ENCODE data around the gene CDC14A.
"Not testable (repeated sequence)": the region's sequence is repeated elsewhere in the genome, so short reads cannot be mapped to it uniquely, and the experiment has no call there.

Gene CDC14A

GRCh38 chr1:100394285-100394684 is 42.0 kb downstream of the CDC14A start:
- DNase-seq (ENCODE audit: low read depth) = no peak
- H3K4me3 ChIP-seq (ENCODE audit: low read depth, low read length) = no peak overlapping the region

- DNase-seq (ENCODE audit: low read depth) = no peak
- no peak overlapping the region for H3K4me3 ChIP-seq (ENCODE audit: low read depth, low read length)
These were observed 43.6 kb downstream of the CDC14A start for GRCh38 chr1:100395913-100396312.

DNA sequence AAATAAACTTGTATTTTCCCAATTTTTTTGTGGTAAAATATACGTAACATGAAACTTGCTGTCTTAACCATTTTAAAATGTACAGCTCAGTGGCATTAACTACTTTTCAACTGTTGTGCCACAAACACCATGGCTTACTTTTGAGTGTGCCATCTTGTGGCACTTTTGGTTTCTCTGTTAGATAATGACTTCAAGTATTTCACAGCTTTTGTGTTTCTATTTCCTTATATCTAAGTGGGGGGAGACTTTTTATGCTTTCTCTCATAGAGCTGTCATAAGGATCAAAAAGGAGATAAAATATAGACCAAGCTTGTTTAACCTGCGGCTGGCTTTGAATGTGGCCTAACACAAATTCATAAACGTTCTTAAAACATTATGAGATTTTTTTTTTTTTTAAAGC is 44.3 kb downstream of the CDC14A start:
- H3K4me3 ChIP-seq (ENCODE audit: low read depth, low read length) = no peak overlapping the region
- DNase-seq (ENCODE audit: low read depth) = no peak

GRCh38 chr1:100397681-100398080 is 45.4 kb downstream of the CDC14A start:
- H3K4me3 ChIP-seq (ENCODE audit: low read depth, low read length) = no peak overlapping the region

DNA sequence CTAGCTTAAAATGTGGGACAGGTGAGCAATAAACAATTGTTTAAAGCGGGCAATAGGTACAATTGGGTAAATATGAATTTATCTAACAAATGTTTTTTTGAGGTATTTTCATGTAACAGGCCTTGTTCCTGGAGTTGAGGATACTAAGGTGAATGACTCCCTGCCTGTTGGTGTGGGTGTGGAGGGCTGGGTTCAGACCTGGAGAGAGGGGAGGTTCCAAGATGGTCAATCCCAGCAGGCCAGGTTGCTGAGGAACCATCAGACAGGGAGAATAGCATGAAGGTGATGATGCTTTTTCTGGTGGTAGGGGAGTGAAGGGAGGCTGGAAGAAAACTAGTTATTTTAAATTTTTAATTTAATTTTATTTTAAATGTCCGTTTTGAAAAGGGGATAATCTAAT is 46.3 kb downstream of the CDC14A start:
- no peak for DNase-seq (ENCODE audit: low read depth)
- no peak overlapping the region for H3K4me3 ChIP-seq (ENCODE audit: low read depth, low read length)

More at GRCh38 chr1:100397681-100398080, 45.4 kb downstream of the CDC14A start:
- DNase-seq (ENCODE audit: low read depth) = no peak

GRCh38 chr1:100400404-100400803 is 48.1 kb downstream of the CDC14A start:
- DNase-seq (ENCODE audit: low read depth) = no peak
- no peak overlapping the region for H3K4me3 ChIP-seq (ENCODE audit: low read depth, low read length)

- H3K4me3 ChIP-seq (ENCODE audit: low read depth, low read length) = no peak overlapping the region
- no peak for DNase-seq (ENCODE audit: low read depth)
These were observed 52.5 kb downstream of the CDC14A start for GRCh38 chr1:100404821-100405220.

DNA sequence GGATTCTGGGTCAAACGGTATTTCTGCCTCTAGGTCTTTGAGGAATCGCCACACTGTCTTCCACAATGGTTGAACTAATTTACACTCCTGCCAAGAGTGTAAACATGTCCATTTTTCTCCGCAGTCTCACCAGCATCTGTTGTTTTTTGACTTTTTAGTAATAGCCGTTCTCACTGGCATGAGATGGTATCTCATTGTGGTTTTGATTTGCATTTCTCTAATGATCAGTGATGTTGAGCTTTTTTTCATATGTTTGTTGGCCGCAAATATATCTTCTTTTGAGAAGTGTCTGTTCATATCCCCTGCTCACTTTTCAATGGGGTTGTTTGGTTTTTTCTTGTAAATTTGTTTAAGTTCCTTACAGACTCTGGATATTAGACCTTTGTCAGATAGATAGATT is 53.6 kb downstream of the CDC14A start:
- DNase-seq (ENCODE audit: low read depth); H3K4me3 ChIP-seq (ENCODE audit: low read depth, low read length): not testable (repeated sequence)

DNA sequence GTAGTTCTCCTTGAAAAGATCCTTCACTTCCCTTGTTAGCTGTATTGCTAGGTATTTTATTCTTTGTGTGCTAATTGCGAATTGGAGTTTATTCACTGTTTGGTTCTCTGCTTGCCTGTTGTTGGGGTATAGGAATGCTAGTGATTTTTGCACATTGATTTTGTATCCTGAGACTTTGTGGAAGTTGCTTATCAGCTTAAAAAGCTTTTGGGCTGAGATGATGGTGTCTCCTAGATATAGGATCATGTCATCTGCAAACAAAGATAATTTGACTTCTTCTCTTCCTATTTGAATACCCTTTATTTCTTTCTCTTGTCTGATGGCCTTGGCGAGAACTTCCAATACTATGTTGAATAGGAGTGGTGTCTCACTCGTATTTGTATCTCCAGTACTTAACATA is 55.1 kb downstream of the CDC14A start:
- not testable (repeated sequence) for DNase-seq (ENCODE audit: low read depth); H3K4me3 ChIP-seq (ENCODE audit: low read depth, low read length)

- DNase-seq (ENCODE audit: low read depth) = no peak
- H3K4me3 ChIP-seq (ENCODE audit: low read depth, low read length) = no peak overlapping the region
These were observed 58.7 kb downstream of the CDC14A start for GRCh38 chr1:100411019-100411418.

DNA sequence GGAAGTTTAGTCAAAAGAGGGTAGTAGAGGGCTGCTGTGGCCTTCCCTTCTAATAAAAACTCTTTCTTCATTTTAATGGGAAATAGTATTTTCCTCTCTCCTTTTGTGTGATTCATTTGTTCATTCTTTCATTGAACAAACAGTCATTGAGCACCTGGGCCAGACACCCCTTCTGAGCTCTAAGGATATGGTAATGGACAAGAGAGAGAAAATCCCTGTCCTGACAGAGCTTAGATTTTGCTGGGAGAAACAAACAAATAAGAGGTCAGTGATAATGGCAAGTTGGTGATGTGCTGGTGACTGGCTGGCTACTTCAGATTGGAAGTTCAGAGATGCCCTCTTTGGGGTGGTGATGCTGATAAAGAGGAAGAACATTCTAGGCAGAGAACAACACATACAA is 59.3 kb downstream of the CDC14A start:
- no peak for DNase-seq (ENCODE audit: low read depth)

GRCh38 chr1:100413035-100413434 is 60.7 kb downstream of the CDC14A start:
- H3K4me3 ChIP-seq (ENCODE audit: low read depth, low read length) = no peak overlapping the region
- no peak for DNase-seq (ENCODE audit: low read depth)

More for the DNA sequence above, 59.3 kb downstream of the CDC14A start:
- H3K4me3 ChIP-seq (ENCODE audit: low read depth, low read length) = no peak overlapping the region

DNA sequence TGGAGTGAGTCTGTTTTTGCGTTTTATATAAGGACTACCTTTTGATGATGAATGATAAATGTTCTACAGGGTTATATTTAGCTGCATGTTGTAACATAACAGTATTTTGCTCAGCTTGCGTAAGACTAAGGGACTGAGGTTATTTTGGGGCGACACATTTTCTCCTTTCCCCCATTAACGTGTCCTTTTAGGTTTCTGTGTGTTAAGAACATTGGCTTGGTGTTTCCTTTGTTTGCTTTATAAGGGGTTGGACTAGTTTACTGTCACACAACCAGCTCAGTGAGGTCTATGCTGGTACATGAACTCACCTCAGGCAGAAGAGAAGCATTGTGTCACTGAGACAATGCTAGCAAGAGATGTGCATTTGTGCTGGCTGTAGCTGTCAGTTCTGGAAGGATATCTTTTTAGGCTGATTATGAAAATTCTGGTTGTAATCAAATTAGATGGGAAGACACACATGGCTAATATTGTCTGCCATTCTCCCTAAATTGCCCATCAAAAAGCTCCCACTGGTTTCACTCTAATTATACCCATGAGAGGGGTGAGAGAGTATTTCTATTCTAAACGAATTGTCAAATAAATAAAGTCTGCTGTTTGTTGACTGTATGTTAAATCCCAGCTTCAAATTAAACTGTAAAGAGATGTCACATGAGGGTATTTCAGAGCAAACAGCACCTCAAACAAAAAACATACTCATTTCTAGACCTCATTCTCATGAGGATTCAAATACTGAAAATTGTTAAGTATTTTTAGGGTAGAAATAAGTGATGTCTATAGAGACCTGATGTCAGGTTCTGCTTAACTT is 62.6 kb downstream of the CDC14A start:
- H3K4me3 ChIP-seq (ENCODE audit: low read depth, low read length) = no peak overlapping the region
- no peak for DNase-seq (ENCODE audit: low read depth)

DNA sequence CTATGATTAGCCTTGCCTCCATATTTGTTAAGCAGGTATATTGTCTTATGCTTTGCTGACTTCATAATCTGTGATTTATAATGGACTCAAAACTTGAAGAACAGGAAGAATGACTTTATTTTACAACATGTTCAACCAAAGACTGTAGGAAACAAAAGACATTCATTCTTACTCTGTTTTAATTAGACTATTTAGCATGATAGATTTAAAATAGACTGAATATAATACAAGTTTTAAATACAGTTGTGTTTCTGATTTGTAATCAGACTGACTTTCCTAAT is 63.1 kb downstream of the CDC14A start:
- H3K4me3 ChIP-seq (ENCODE audit: low read depth, low read length) = no peak overlapping the region
- no peak for DNase-seq (ENCODE audit: low read depth)

DNA sequence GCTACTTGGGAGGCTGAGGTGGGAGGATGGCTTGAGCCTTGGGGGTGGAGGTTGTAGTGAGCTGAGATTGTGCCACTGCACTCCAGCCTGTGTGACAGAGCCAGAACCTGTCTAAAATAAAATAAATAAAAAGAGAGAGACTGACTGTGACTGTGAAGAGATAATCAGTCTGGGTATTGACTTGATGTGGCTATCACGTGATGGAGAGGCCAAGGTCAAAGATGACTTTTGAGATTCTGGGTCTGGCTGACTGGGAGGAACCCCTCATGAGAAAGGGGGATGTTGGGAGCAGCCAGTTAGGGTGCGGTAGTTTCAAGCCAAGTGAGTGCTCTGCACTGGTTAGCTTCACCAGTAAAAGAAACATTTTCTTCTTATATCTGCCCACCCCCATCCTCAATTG is 66.8 kb downstream of the CDC14A start:
- no peak overlapping the region for H3K4me3 ChIP-seq (ENCODE audit: low read depth, low read length)

GRCh38 chr1:100422065-100422464 is 69.8 kb downstream of the CDC14A start:
- DNase-seq (ENCODE audit: low read depth) = no peak
- no peak overlapping the region for H3K4me3 ChIP-seq (ENCODE audit: low read depth, low read length)

More for the DNA sequence above, 66.8 kb downstream of the CDC14A start:
- DNase-seq (ENCODE audit: low read depth) = no peak

- no peak for DNase-seq (ENCODE audit: low read depth)
- H3K4me3 ChIP-seq (ENCODE audit: low read depth, low read length) = no peak overlapping the region
These were observed 71.6 kb downstream of the CDC14A start for GRCh38 chr1:100423832-100424337.

DNA sequence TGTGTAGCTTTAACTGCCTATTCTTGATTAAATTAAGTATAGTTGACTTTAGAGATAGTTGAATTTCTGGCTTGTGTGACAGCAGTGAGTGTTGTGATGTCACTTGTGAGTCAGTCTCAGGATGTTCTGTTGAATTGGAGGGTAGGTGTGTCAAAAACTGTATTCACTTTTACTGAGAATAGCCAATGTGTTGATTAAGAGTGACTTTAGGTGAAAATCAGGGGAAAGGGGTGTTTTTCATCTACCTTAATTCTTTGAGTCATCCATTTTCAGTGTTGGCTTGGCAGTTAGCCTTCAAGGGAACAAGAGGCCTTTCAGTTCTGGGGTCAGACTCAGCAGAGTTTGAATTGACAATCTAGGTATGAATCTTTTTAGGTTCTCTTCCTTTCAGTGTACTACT is 75.9 kb downstream of the CDC14A start:
- no peak for DNase-seq (ENCODE audit: low read depth)

DNA sequence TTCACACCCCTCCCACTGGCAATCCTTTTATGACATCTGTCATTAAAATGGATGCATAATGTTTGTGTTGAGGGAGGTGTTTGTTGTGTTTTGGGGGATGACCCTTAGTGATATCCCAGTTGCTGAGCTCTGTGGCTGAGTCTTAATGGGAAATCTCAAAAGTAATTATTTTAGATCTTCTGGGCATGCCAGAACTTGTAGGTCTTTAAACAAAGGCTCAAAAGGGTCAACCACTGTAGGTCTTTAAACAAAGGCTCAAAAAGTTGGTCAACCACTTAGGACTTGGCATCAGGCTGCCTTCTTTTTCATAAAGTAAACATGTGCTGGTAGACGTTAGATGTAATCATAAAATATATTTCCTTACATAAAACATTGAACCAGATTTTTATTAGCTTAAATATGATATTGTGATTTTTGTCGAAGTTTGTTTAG is 78.0 kb downstream of the CDC14A start:
- DNase-seq (ENCODE audit: low read depth) = no peak
- H3K4me3 ChIP-seq (ENCODE audit: low read depth, low read length) = no peak overlapping the region

More for the DNA sequence above, 75.9 kb downstream of the CDC14A start:
- no peak overlapping the region for H3K4me3 ChIP-seq (ENCODE audit: low read depth, low read length)

DNA sequence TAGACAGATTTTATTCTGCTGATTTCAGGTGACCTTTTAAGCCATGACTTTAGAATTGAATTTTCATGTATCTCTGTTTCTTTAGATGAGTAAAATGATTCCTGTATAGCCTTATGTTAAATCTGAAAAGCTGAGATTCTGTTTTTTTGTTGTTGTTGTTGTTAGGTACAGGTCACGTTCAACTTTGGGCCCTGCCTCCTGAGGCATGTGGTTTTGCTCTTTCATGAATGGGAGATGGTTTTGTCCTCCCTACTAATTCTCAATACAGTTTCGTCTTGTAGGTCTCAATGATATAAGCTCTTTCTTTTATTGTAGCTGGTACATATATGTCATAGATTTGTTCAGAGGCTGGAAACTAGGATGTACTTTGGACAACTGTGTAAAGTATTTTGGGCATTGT is 79.6 kb downstream of the CDC14A start:
- no peak for DNase-seq (ENCODE audit: low read depth)
- no peak overlapping the region for H3K4me3 ChIP-seq (ENCODE audit: low read depth, low read length)

- no peak for DNase-seq (ENCODE audit: low read depth)
- no peak overlapping the region for H3K4me3 ChIP-seq (ENCODE audit: low read depth, low read length)
These were observed 81.3 kb downstream of the CDC14A start for GRCh38 chr1:100433563-100433962.
